H9 (cell line): ENCODE data around the gene LOC128125822.

Source experiments
- DNase-seq: peaks from one replicate; pipeline ENCODE4 v3.0.0-alpha.2; 2017
- H2AFZ ChIP-seq: one replicate; pipeline ENCODE4 v1.6.1; 2013; ENCODE audit warnings: mild to moderate bottlenecking, low read length, control low read depth, moderate library complexity
- H2AK5ac ChIP-seq: 2 replicates; pipeline ENCODE4 v1.6.1; 2013; ENCODE audit warnings: low read length, control low read depth, mixed read lengths; ENCODE audit not compliant: insufficient read length
- H2BK120ac ChIP-seq: one replicate; pipeline ENCODE4 v1.6.1; 2013; ENCODE audit warnings: low read depth, mild to moderate bottlenecking, low read length, control low read depth, inconsistent platforms; ENCODE audit not compliant: poor library complexity, severe bottlenecking
- H2BK12ac ChIP-seq: 2 replicates; pipeline ENCODE4 v1.6.1; 2013; ENCODE audit warnings: low read length, control low read depth, mixed read lengths, low read depth; ENCODE audit not compliant: insufficient read length
- H2BK15ac ChIP-seq: 2 replicates; pipeline ENCODE4 v1.6.1; 2013; ENCODE audit warnings: low read depth, low read length, control low read depth
- H2BK20ac ChIP-seq: one replicate; pipeline ENCODE4 v1.6.1; 2013; ENCODE audit warnings: low read depth, mild to moderate bottlenecking, low read length, control low read depth, inconsistent platforms; ENCODE audit not compliant: poor library complexity, severe bottlenecking
- H2BK5ac ChIP-seq: 2 replicates; pipeline ENCODE4 v1.6.1; 2013; ENCODE audit warnings: low read length, control low read depth, mixed read lengths; ENCODE audit not compliant: insufficient read length
- H3K14ac ChIP-seq: 2 replicates; pipeline ENCODE4 v1.6.1; 2013; ENCODE audit warnings: low read length, control low read depth; ENCODE audit not compliant: insufficient read depth
- H3K18ac ChIP-seq: 2 replicates; pipeline ENCODE4 v1.6.1; 2013; ENCODE audit warnings: low read depth, mild to moderate bottlenecking, mixed read lengths, low read length, control low read depth; ENCODE audit not compliant: insufficient read length
- H3K23ac ChIP-seq: 2 replicates; pipeline ENCODE4 v1.6.1; 2013; ENCODE audit warnings: low read length, control low read depth, mixed read lengths, low read depth; ENCODE audit not compliant: insufficient read length
- H3K23me2 ChIP-seq: 2 replicates; pipeline ENCODE4 v1.6.1; 2013; ENCODE audit warnings: low read depth, mild to moderate bottlenecking, mixed read lengths, low read length, control low read depth; ENCODE audit not compliant: insufficient read length, poor library complexity, severe bottlenecking
- H3K27ac ChIP-seq: 2 replicates; pipeline ENCODE4 v1.5.1; 2013; ENCODE audit warnings: low read length, control low read depth, mixed read lengths, low read depth; ENCODE audit not compliant: insufficient read length
- H3K27me3 ChIP-seq: 2 replicates; pipeline ENCODE4 v1.6.1; 2013; ENCODE audit warnings: low read length, control low read depth, inconsistent platforms; ENCODE audit not compliant: insufficient read depth
- H3K4ac ChIP-seq: 2 replicates; pipeline ENCODE4 v1.6.1; 2013; ENCODE audit warnings: low read depth, mild to moderate bottlenecking, control low read depth, inconsistent platforms, low read length, moderate library complexity
- H3K4me1 ChIP-seq: 2 replicates; pipeline ENCODE4 v1.6.1; 2013; ENCODE audit warnings: low read length, control low read depth, inconsistent platforms; ENCODE audit not compliant: insufficient read depth
- H3K4me2 ChIP-seq: 2 replicates; pipeline ENCODE4 v1.6.1; 2013; ENCODE audit warnings: low read length, control low read depth, mixed read lengths; ENCODE audit not compliant: insufficient read length, insufficient read depth
- H3K56ac ChIP-seq: 2 replicates; pipeline ENCODE4 v1.6.1; 2013; ENCODE audit warnings: low read depth, mild to moderate bottlenecking, mixed read lengths, low read length, control low read depth; ENCODE audit not compliant: insufficient read length
- H3K79me1 ChIP-seq: 2 replicates; pipeline ENCODE4 v1.6.1; 2013; ENCODE audit warnings: low read depth, mild to moderate bottlenecking, moderate library complexity, low read length, control low read depth, inconsistent platforms; ENCODE audit not compliant: insufficient read depth, poor library complexity, severe bottlenecking
- H3K79me2 ChIP-seq: 2 replicates; pipeline ENCODE4 v1.6.1; 2013; ENCODE audit warnings: low read length, control low read depth, inconsistent platforms; ENCODE audit not compliant: insufficient read depth
- H3K9ac ChIP-seq: 2 replicates; pipeline ENCODE4 v1.6.1; 2013; ENCODE audit warnings: low read length, control low read depth, mixed read lengths; ENCODE audit not compliant: insufficient read length; ENCODE audit errors: extremely low read depth
- H3K9me3 ChIP-seq: one replicate; pipeline ENCODE4 v1.6.1; 2013; ENCODE audit warnings: low read depth, low read length, inconsistent platforms; ENCODE audit not compliant: control insufficient read depth
- H3T11ph ChIP-seq: one replicate; pipeline ENCODE4 v1.6.1; 2013; ENCODE audit warnings: mild to moderate bottlenecking, low read length, control low read depth, inconsistent platforms
- H4K20me1 ChIP-seq: one replicate; pipeline ENCODE4 v1.6.1; 2013; ENCODE audit not compliant: control insufficient read depth, insufficient read length, insufficient read depth
- H4K5ac ChIP-seq: 2 replicates; pipeline ENCODE4 v1.6.1; 2013; ENCODE audit warnings: low read depth, mild to moderate bottlenecking, mixed read lengths, low read length, control low read depth; ENCODE audit not compliant: insufficient read length
- H4K8ac ChIP-seq: replicated peaks from 2 replicates; pipeline ENCODE4 v1.6.1; 2013; ENCODE audit warnings: low read length, control low read depth, mixed read lengths, low read depth; ENCODE audit not compliant: insufficient read length
- H4K91ac ChIP-seq: 2 replicates; pipeline ENCODE4 v1.6.1; 2013; ENCODE audit warnings: low read depth, mild to moderate bottlenecking, moderate library complexity, mixed read lengths, low read length, control low read depth; ENCODE audit not compliant: insufficient read length
- H3K27ac Mint-ChIP-seq, 3 experiments: 2 replicates in 2 of 3; 3 replicates in 1 of 3; pipeline ENCODE4 v1.8.0; 2020 to 2021; ENCODE audit warnings: mixed read lengths in 3 of 3, mild to moderate bottlenecking in 1 of 3, moderate library complexity in 1 of 3
- H3K27me3 Mint-ChIP-seq: 2 replicates; pipeline ENCODE4 v1.8.0; 2021; ENCODE audit warnings: low read depth, mild to moderate bottlenecking, moderate library complexity, mixed read lengths
- H3K36me3 Mint-ChIP-seq, 3 experiments: 2 replicates in 2 of 3; 3 replicates in 1 of 3; pipeline ENCODE4 v1.8.0; 2020 to 2021; ENCODE audit warnings: low read depth in 3 of 3, mixed read lengths in 3 of 3; ENCODE audit not compliant: insufficient read depth in 1 of 3
- H3K4me1 Mint-ChIP-seq, 2 experiments: 2 replicates each; pipeline ENCODE4 v1.8.0; 2020; ENCODE audit warnings: mixed read lengths in 2 of 2
- H3K4me3 Mint-ChIP-seq, 2 experiments: 2 replicates in 1 of 2; 3 replicates in 1 of 2; pipeline ENCODE4 v1.8.0; 2020 to 2021; ENCODE audit warnings: mild to moderate bottlenecking in 2 of 2, mixed read lengths in 2 of 2, moderate library complexity in 1 of 2
- H3K9me3 Mint-ChIP-seq, 2 experiments: 2 replicates in 1 of 2; 3 replicates in 1 of 2; pipeline ENCODE4 v1.8.0; 2020; ENCODE audit warnings: mild to moderate bottlenecking in 2 of 2, mixed read lengths in 2 of 2, moderate library complexity in 1 of 2
- CTCF ChIP-seq: fragments of 200-600 bp; sonication (generic); conservative IDR thresholded peaks from 3 replicates; pipeline ENCODE4 v1.8.0; 2021; ENCODE audit warnings: antibody characterized with exemption, mild to moderate bottlenecking
- WGBS: extraction: QIAGEN DNeasy Blood & Tissue Kit; methylation state at CpG from one replicate; pipeline ENCODE4 v1.1.7; 2013; ENCODE audit warnings: missing lambda C conversion rate, low lambda C conversion rate, mixed read lengths; ENCODE audit not compliant: insufficient read length; ENCODE audit errors: extremely low coverage; 5-methylcytosine and 5-hydroxymethylcytosine counted together

LOC128125822 gene

GRCh38 chr6:63600136-63600535 is 27.9 kb downstream of the LOC128125822 start:
- Mint-ChIP-seq H3K4me3 (no peak overlapping the region), H3K27me3 (no peaks in the 10 kb centered on the region), H3K27ac (no peak overlapping the region), H3K9me3 (no peaks in the 10 kb centered on the region), H3K4me1 (peaks cover 2 to 13% of the 10 kb centered on the region in 2 experiments; a peak in 3 of 4 replicates), H3K36me3 (no peaks in the 10 kb centered on the region)
- Histone ChIP-seq H3K23me2 (peaks cover 6% of the 10 kb centered on the region), H4K20me1 (no peaks in the 10 kb centered on the region), H4K91ac (no peak overlapping the region), H3K9ac (no peak overlapping the region), H2AK5ac (no peak overlapping the region), H2BK120ac (no peak overlapping the region), H3K79me2 (no peaks in the 10 kb centered on the region), H4K8ac (no peak overlapping the region), H3K4me1 (no peaks in the 10 kb centered on the region), H3K9me3 (no peaks in the 10 kb centered on the region), H3K56ac (no peak overlapping the region), H2BK12ac (no peak overlapping the region), H2BK15ac (no peak overlapping the region), H2AFZ (no peak overlapping the region), H3K4ac (no peak overlapping the region), H3K23ac (no peak overlapping the region), H2BK5ac (no peak overlapping the region), H3K27me3 (no peaks in the 10 kb centered on the region), H3T11ph (no peak overlapping the region), H3K14ac (no peak overlapping the region), H3K4me2 (no peak overlapping the region), H4K5ac (no peak overlapping the region), H3K18ac (no peak overlapping the region), H3K79me1 (no peaks in the 10 kb centered on the region), H3K27ac (no peak overlapping the region), H2BK20ac (no peak overlapping the region)
- TF ChIP-seq CTCF = no peak
- DNase-seq = no peak
- no CpG with 5 or more reads among the region's 6 CpGs for WGBS
